ENCODE results near the gene PKD2L1.
"Not testable (repeated sequence)": the region's sequence is repeated elsewhere in the genome, so short reads cannot be mapped to it uniquely, and the experiment has no call there.

Gene PKD2L1

DNA sequence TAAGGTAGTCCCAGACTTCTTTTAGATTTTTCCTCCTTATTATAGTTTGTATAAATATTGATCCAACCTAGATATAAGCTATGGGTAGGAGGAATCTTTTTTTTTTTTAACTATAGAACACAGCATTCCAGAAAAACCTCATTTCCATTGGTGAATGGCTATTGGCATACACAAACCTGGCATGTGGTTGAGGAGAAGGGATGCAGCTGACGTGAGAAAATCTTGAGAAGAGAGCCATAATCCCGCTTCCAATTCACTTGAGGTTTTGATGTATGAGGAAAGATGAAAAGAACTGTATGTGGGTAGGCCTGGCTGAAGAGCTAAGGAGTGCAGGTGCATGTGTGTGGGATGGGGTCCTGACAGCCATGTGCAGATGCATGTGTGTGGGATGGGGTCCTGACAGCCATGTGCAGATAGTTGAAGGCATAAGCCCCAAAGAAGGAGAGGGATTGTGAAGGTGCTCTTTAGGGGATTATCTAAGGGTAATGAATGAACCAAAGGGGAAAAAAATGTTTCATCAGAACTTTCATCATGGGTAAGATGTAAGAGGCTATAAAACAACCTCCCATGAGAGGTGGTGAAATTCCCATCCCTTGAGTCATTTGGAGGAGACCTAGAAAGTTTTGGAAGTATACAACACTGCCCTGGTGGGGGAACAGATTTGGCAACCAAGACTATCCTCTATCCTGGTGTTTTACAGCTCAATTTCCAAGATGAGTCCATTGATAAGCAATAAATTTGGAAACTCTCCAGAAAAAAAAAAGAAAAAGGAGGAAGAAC is 3.8 kb upstream of the PKD2L1 start:
- no peak for DNase-seq (ENCODE audit: low read depth in 2 of 2)

DNA sequence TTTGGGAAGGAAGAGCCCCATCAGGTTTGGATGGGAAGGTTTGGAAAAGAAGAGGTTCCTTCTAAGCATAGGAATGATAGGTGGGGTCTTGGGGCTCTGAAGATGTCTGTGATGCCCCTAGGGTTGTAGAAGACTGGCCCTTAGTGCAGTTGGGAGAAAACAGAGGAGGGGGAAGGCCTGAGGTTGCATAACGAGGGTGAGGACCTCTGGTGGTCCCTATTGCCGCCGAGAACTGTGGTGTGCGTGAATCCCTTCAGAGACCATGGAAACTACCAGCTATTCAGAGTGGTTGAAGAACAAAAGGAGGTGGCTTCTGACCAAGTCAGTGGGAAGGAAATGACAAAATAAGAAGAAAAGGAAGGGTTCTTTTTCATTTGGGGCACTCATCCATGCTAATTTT is 3.1 kb upstream of the PKD2L1 start:
- no peak for DNase-seq (ENCODE audit: low read depth in 2 of 2)

DNA sequence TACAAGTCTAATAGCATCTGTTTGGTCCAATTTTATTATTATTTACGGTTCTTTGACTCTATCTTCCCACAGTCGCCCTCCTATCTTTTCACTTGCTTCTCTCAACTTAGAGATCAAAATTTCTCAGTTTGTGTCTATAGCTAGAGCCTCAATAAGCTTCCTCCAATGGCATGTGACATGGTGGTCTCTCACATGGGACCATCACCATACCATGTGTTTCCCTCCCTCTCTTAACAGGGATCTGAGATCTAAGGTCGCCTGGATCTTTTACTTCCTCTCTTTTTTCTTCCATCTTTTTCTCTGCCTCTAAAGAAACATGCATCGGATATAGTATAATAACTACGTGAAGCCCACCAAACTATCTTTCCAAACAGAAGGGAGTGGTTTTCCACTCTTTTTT is 1.8 kb downstream of the PKD2L1 start:
- no peak for DNase-seq (ENCODE audit: low read depth in 2 of 2)

DNA sequence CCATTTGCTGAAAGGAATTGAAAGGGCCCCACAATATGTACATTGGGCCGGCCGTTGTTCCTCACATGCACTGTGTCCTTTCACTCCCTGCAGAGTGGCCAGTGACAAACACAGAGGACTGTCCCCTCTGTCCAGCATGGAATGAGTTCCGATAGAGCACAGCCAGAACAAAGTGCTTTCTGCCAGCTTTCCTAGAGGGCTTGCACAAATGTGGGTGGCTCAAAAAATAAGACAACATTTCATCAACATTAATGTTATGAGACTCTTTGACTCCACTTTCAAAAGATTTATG is 2.4 kb downstream of the PKD2L1 start:
- DNase-seq (ENCODE audit: low read depth in 2 of 2) = no peak

DNA sequence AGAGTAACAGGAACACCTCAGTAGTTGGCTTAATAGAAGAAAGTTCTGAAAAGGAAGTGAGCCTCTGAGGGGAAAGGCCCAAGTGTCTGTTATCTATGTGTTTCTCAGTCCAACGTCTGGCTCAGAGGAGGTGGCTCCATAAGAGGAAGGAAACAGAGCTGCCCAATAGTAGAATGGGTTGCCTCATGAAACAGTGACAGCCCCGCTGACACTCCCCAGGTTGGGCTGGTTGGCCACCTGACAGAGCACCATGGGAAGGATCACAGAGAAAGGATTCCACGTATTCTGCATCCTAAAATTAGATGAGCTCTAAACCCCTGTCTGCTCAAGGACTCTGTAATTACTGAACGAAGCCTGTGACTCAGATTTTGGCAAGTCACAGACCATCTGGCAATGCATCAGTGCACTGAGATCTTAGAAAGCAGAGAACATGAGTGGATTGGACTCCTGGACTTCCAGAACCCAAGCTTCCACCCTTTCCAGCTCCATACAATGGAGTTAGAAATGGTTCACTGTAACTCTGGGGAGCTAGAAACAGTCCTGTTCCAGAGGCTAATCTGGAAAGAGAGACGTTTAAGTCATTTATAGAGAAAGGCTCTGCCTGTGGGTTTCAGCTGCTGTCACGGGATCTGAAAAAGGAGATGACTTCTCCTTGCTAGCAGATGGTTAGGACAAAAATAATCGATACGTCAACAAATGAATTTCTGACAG is 2.9 kb downstream of the PKD2L1 start:
- no peak for DNase-seq (ENCODE audit: low read depth in 2 of 2)

DNA sequence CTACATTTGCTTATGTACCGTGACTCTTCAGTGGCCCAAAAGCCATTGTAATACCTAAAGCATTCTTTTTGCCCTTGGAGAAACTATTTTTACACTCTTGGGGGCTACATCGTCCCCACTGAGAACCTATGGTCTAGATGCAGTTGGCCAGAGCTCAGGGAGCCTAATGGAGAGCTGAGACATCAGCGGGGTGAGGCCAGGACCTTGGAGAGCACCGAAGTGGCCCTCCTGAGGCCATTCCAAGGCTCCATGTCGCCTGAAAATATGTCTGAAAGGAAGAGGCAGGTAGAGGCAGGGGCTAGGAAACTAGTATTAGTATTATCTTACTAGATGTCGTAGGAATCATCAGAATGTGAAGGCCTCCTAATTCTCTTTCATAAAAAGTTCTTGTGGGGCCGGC is 4.9 kb downstream of the PKD2L1 start:
- DNase-seq (ENCODE audit: low read depth in 2 of 2) = no peak

DNA sequence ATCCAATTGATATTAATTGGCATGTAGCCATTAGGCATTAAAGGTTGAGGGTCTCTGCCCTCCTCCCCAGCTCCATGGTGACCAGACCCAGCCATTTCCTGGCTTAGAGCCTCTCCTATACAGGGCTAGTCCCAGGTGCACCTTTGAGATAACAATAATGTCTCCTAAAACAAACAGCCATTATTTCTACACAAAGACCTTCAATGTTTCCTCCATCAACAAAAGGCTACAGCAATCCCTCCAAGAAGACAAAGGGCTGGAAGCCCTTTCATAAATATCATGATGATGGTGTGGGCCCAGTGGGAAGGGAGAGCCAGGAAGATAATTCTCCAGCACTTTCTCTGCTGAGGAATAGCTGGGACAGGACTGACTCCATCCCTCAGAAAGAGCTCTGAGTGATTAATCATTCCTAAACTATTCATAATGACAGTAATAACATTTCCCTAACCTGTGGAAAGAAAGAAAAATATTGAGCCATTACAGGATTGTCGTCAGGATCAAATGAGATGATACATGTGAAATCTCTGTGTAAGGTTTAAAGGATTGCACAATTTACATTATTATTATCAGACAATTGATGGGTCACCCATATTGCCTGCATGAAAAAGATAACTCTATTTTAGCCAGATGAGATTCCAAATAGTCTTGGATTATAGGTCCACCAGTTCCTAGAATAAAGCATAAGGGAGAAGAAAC is 10.2 kb downstream of the PKD2L1 start:
- no peak for DNase-seq (ENCODE audit: low read depth in 2 of 2)

DNA sequence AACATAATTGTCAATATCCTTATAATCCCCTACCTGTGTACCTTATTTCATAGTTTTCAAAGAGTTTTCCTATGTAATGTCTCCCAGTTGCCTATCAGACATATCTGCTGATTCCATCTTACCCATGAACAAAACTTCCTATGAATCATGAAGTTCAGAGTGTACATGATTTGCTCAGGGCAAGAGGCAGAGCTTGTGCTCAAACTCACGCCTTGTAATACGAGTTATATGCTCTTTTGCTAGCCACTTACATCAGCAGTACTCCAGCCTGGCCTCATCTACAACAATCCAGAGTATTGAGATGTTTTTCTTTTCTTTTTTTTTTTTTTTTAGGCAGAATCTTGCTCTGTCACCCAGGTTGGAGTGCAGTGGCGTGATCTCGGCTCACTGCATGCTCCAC is 11.8 kb downstream of the PKD2L1 start:
- no peak for DNase-seq (ENCODE audit: low read depth in 2 of 2)

DNA sequence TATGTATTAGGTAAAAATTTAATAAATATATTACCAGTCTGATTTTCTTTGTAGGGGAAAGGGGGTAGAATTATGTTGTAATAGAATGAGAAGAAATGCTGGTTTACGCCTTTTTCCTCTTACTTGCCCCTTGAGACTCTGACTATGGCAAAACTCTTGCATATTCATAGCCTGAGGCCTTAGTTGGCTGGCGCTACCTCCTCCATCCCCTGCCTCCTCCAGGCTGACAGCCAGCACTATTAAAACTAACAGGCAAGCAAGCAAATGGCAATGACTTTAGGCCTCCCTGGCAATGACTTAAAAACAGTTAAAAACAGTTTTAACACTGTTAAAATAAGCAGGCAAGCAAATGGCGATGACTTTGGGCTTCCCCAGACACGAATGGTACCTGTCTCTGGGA is 14.4 kb downstream of the PKD2L1 start:
- no peak for DNase-seq (ENCODE audit: low read depth in 2 of 2)

DNA sequence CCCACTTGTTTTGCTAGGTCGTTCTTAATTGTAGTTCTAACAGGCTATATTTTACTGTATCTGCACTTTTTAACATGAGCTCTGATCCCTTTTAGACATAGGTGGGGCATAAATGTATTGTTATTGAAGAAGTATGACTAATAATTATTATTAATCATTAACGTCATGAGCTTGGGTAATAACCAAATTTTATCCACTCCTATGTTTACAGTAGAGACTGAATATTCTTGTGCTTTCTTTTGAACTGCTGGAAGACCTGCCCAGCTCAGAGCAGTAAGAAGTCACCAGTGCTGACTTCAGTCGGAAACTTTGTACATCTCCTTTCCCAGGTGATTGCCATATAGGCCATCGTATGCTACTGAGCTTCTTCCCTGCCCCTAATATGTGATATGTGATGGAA is 18.7 kb downstream of the PKD2L1 start:
- no peak for DNase-seq (ENCODE audit: low read depth in 2 of 2)

DNA sequence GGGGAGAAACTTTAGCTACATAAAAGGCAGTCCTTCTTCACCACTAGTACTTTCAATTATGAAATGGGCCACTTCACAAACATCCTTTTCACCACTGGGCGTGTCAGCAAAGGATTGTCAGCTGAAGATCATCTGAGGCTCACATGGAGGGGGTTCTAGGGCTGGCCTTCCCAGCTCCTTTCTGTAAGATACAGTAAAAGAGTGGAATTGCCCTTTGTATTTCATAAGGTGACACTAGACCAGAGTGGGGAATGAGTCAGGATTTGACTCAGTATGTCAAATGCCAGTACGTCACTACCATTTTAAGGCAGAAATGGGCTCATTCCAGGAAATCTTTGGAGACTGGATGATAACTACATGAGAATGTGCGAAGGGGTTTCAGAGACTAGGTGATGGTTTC is 22.3 kb downstream of the PKD2L1 start:
- no peak for DNase-seq (ENCODE audit: low read depth in 2 of 2)

DNA sequence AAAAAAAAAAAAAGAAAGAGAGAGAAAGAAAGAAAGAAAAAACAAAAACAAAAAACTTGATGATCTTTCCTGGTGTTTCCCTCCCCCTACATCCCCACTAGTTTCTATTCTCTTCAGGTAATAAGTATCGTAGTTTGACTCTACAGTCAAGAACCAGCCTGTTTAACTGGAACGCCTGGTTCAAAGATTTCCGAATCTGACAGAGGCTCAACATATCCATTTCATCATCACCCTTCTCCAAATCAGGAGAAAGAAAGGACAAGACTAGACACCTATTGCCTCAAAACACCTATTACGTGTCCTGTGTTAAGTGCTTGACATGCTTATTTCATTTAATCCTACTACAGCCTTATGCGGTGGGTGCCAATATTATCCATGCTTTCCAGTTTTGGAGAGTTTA is 23.2 kb downstream of the PKD2L1 start:
- DNase-seq (ENCODE audit: low read depth in 2 of 2) = no peak

DNA sequence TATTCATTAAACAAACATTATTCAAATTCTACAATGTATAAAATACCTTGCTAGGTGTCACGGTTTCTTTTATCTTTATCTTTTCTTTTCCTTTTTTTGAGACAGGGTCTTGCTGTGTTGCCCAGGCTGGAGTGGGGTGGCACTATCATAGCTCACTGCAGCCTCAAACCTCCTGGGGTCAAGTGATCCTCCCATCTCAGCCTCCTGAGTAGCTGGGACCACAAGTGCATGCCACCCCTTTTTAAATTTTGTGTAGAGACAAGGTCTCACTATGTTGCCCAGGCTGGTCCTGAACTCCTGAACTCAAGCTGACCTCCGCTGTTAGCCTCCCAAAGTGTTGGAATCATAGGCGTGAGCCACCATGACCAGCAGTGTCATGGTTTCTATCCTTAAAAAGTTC is 25.6 kb downstream of the PKD2L1 start:
- no peak for DNase-seq (ENCODE audit: low read depth in 2 of 2)

DNA sequence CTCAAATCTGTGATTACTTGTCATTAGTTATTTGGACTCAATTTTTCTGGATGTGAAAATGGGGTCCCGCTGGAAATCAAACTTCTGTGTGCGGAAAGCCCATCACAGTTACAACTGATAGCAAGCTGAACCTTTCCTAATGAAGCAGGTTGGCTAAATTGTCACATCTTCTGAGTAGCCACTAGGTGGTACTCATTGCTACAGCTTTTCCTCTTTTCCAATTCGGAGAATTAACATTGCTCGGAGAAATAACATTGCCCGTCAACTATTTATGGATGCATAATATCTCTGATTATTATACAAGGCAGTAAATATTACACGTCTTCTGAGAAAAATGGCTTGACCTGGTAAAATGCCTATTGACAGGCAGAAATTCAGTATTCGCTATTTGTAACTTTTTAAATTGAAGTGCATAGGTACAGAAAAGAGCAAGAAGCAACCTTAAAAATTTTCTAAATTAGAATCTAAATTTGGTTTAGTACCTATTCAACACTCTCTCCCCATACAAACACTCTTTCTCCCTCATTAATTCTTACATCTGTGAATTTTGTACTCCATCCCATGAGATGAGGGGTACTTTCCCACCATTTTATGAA is 26.2 kb downstream of the PKD2L1 start:
- no peak for DNase-seq (ENCODE audit: low read depth in 2 of 2)

DNA sequence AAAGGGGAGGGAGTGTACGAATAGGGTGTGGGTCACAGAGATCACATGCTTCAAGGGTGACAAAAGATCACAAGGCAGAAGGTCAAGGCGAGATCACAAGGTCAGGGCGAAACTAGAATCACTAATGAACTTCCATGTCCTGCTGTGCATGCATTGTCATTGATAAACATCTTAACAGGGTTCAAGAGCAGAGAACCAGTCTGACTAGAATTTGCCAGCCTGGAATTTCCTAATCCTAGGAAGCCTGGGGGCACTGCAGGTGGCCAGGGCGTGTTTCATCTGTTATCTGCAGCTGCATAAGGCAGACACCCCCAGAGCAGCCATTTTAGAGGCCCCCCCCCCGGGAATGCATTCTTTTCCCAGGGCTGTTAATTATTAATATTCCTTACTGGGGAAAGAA is 28.9 kb downstream of the PKD2L1 start:
- not testable (repeated sequence) for DNase-seq (ENCODE audit: low read depth in 2 of 2)

DNA sequence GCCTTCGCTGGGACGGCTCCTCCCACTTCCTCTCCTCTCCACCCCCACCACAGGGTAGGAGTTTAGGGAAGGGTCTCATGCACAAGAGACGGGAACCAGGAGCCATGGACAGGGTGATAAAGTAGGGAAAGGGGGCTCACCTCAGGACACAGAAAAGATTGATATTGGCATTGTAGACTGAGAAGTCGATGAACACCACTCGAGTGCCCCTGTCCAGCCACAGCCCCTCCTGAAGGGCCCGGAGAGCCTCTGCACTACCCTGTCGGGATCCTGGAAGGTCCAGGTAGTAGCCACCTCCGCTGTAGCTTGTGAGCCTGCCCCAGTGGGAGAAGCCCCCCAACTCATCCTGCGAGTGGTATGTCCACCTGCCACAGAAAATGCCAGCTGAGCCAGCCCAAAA is 32.8 kb downstream of the PKD2L1 start:
- no peak for DNase-seq (ENCODE audit: low read depth in 2 of 2)

DNA sequence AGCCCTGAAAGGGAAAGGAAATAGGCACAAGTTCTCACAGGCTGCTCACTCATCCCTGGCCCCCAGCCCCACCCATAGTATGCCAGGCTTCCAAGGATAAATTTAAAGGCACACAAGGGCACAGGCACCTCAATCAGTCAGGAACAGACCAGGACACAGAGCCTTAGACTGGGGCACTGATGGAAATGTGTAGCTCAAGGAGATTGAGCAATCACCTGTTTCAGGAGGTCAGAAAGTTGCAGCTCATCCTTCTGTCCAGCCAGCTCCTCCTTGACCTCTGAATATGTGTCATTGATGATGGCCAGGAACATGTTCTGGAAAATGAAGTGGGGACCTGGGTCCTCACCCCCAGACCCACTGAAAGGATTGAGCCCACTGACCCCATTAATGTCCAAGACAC is 37.0 kb downstream of the PKD2L1 start:
- DNase-seq (ENCODE audit: low read depth in 2 of 2) = no peak

DNA sequence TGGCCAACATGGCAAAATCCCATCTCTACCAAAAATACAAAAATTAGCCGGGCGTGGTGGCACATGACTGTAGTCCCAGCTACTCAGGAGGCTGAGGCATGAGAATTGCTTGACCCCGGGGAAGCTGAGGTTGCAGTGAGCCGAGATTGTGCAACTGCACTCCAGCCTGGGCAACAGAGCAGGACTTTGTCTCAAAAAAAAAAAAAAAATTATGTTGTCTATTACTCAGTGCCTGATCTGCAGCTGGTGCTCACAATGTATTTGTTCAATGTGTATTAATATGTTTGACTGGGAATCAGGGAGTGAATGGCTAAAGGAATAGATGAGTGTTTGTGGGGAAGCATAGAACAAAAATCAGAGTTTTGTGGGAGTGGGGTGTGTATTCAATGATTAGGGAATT is 37.7 kb downstream of the PKD2L1 start:
- not testable (repeated sequence) for DNase-seq (ENCODE audit: low read depth in 2 of 2)

DNA sequence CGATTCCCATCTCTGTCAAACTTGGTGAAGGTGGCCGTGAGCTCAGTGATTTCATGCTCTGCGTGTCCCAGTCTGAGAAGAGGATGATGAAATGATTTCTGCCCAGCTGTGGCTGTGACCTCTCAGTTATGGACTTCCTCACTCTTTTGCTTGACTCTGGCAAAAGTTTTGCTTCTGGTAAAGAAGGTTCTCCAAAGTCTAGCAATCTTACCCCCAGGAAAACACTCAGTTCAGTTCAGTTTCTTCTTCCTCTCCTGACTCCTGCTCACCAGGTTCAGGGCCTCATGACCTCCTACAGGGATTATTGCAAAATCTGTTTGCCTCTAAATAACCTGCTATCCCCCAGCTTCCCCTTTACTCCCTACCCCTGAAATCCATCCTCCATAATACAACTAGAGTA is 38.7 kb downstream of the PKD2L1 start:
- DNase-seq (ENCODE audit: low read depth in 2 of 2) = no peak

DNA sequence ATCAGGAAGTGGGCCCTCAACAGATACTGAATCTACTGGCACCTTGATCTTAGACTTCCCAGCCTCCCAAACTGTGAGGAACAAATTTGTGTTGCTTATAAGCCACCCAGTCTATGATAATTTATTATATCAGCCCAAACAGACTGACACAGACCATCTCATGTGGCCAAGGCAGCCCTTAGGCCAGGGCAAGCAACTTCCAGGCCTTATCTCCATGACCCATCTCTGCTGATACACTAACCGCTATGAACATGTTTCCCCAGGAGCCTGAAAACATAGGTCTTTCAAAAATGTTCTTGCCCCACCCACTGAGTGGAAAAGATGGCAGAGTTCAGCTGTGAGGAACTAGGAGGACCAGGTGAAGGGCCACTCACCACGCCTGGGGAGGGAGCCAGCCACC is 40.4 kb downstream of the PKD2L1 start:
- DNase-seq (ENCODE audit: low read depth in 2 of 2) = no peak

DNA sequence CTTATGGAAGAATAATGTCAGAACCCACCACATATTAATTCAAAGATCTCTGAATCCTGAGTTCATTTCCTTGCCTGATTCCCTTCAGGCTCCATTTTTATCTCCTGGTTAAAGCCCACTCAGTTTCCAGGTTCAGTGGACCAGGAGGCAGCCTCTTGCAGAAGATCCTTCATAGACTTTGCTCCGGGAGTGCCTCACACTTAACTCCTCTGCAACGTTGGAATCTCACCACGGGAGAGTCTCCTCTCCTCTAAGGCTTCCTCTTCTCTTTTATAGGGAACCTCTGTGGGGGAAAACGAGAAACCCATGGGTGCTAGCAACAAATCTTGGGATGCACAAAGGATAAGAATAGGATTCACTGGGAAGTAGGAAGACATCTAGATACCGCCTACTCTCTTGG is 41.8 kb downstream of the PKD2L1 start:
- no peak for DNase-seq (ENCODE audit: low read depth in 2 of 2)

DNA sequence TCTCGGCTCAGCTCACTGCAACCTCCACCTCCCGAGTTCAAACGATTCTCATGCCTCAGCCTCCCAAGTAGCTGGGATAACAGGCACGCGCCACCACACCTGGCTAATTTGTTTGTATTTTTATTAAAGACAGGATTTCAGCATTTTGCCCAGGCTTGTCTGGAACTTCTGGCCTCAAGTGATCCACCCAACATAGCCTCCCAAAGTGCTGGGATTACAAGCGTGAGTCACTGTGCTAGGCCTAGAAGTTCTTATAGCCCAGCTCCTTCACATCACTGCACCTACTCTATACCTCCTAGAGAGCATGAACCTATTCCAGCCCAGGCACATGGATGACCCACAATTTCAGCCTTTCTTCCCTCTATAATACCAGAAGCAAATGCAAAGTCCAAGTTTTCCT is 42.3 kb downstream of the PKD2L1 start:
- no peak for DNase-seq (ENCODE audit: low read depth in 2 of 2)

Data from stimulated activated CD8-positive, alpha-beta memory T cell treated with anti-CD3 and anti-CD28 coated beads, Interleukin-7, amount 100 ng/mL, for 4 hours (primary cell).